NCI-H187 treated with DMSO at 0.1 percent for 48 hours (cell line): Measurements from ENCODE around the gene OR2T6.
"Not testable (repeated sequence)": the region's sequence is repeated elsewhere in the genome, so short reads cannot be mapped to it uniquely, and the experiment has no call there.

Experiments
- DNase-seq: peaks from one replicate; lab custom pipeline; 2025; lab: John Stamatoyannopoulos, UW

The OR2T6 gene

GRCh38 chr1:248375446-248375845 is at the start of gene OR2T6:
Gene OR2T6 (plus strand): TSS chr1:248375746. CDS start chr1:248387609, 11,863 bp downstream.
- no peak for DNase-seq

GRCh38 chr1:248343451-248343850 is 32.1 kb upstream of the OR2T6 start:
- no peak for DNase-seq

GRCh38 chr1:248348475-248348874 is 27.1 kb upstream of the OR2T6 start, which contains the start of gene OR14C36:
Gene OR14C36 (plus strand): TSS chr1:248348775. CDS start chr1:248348775, 0 bp downstream.
- DNase-seq: no peak

GRCh38 chr1:248359415-248359814 is 16.1 kb upstream of the OR2T6 start:
- no peak for DNase-seq

GRCh38 chr1:248361121-248361715 is 14.3 kb upstream of the OR2T6 start, which contains the start of gene OR2T4:
Gene OR2T4 (plus strand): TSS chr1:248361665. CDS start chr1:248361665, 0 bp downstream.
- DNase-seq: no peak

GRCh38 chr1:248366609-248367008 is 8.9 kb upstream of the OR2T6 start:
- DNase-seq: no peak

- DNase-seq: no peak
These were observed 3.2 kb upstream of the OR2T6 start for GRCh38 chr1:248372394-248372793.

GRCh38 chr1:248373761-248374160 is 1.8 kb upstream of the OR2T6 start:
- no peak for DNase-seq

GRCh38 chr1:248376916-248377315 is 1.4 kb downstream of the OR2T6 start:
- DNase-seq: no peak

GRCh38 chr1:248380854-248381253 is 5.3 kb downstream of the OR2T6 start:
- no peak for DNase-seq

GRCh38 chr1:248388426-248388825 is 12.9 kb downstream of the OR2T6 start:
- no peak for DNase-seq

- DNase-seq: no peak
These were observed 17.5 kb downstream of the OR2T6 start for GRCh38 chr1:248393050-248393449.

GRCh38 chr1:248402748-248403147 is 27.2 kb downstream of the OR2T6 start, which contains the start of gene OR2T1:
Gene OR2T1 (plus strand): TSS chr1:248403048. CDS start chr1:248406148, 3,100 bp downstream.
- no peak for DNase-seq

- DNase-seq: no peak
These were observed 28.5 kb downstream of the OR2T6 start for GRCh38 chr1:248404024-248404423.

GRCh38 chr1:248406721-248407692 is 31.5 kb downstream of the OR2T6 start:
- DNase-seq: no peak

GRCh38 chr1:248416226-248416625 is 40.7 kb downstream of the OR2T6 start:
- DNase-seq: no peak

- DNase-seq: no peak
These were observed 42.3 kb downstream of the OR2T6 start for GRCh38 chr1:248417854-248418253.

GRCh38 chr1:248421384-248421783 is 45.8 kb downstream of the OR2T6 start:
- DNase-seq: no peak

- DNase-seq: not testable (repeated sequence)
These were observed 52.1 kb downstream of the OR2T6 start for GRCh38 chr1:248427526-248428191.

GRCh38 chr1:248428192-248428533 is 52.6 kb downstream of the OR2T6 start:
- not testable (repeated sequence) for DNase-seq

- not testable (repeated sequence) for DNase-seq
These were observed 56.1 kb downstream of the OR2T6 start for GRCh38 chr1:248431683-248432082.

GRCh38 chr1:248432201-248432600 is 56.7 kb downstream of the OR2T6 start:
- DNase-seq: not testable (repeated sequence)
